ENCODE measurements around the gene CCNE1.
"Not testable (repeated sequence)": the region's sequence is repeated elsewhere in the genome, so short reads cannot be mapped to it uniquely, and the experiment has no call there.

Gene CCNE1

GRCh38 chr19:29819300-29819699 is 7.5 kb downstream of the CCNE1 start:
- no peak for TF ChIP-seq CTCF (IDR thresholded peaks at IDR 0.05; ENCODE audit: control extremely low read depth, extremely low read depth, low read depth, missing control alignments)
- CTCF ChIA-PET = interaction anchor here (1.1 kb wide), 1 partner anchor 60 kb away, joined by 3 read pairs; no protein-coding TSS in a partner anchor
- POLR2A ChIA-PET = no interaction called here
- no peak for DNase-seq (ENCODE audit: extremely low spot score)

GRCh38 chr19:29819986-29820385 is 8.2 kb downstream of the CCNE1 start:
- no peak for DNase-seq (ENCODE audit: extremely low spot score)
- CTCF ChIA-PET = interaction anchor here (1.1 to 1.5 kb wide), 2 partner anchors 9 to 60 kb away, joined by 3 to 4 read pairs; no protein-coding TSS in a partner anchor
- POLR2A ChIA-PET = no interaction called here
- no peak for TF ChIP-seq CTCF (IDR thresholded peaks at IDR 0.05; ENCODE audit: control extremely low read depth, extremely low read depth, low read depth, missing control alignments)

- TF ChIP-seq CTCF (IDR thresholded peaks at IDR 0.05; ENCODE audit: control extremely low read depth, extremely low read depth, low read depth, missing control alignments) = no peak
- ChIA-PET POLR2A (no interaction called here), CTCF (interaction anchor here (0.8 to 1.0 kb wide), 2 partner anchors 9 to 13 kb away, joined by 3 read pairs; no protein-coding TSS in a partner anchor)
- no peak for DNase-seq (ENCODE audit: extremely low spot score)
Observed at GRCh38 chr19:29823581-29824330, 12.0 kb downstream of the CCNE1 start.

GRCh38 chr19:29825263-29825662 is 13.5 kb downstream of the CCNE1 start:
- DNase-seq (ENCODE audit: extremely low spot score); POLR2A ChIA-PET: not testable (repeated sequence)
- CTCF ChIA-PET = interaction anchor here (1.4 kb wide), 1 partner anchor 7 kb away, joined by 4 read pairs; no protein-coding TSS in a partner anchor

- no peak for DNase-seq (ENCODE audit: extremely low spot score)
- ChIA-PET POLR2A (no interaction called here), CTCF (interaction anchor here (1.2 to 1.9 kb wide), 3 partner anchors 13 to 221 kb away, joined by 4 to 6 read pairs (median 4); no protein-coding TSS in a partner anchor)
- no peak for TF ChIP-seq CTCF (IDR thresholded peaks at IDR 0.05; ENCODE audit: control extremely low read depth, extremely low read depth, low read depth, missing control alignments)
Observed at GRCh38 chr19:29831041-29831548, 19.3 kb downstream of the CCNE1 start.

- no peak for TF ChIP-seq CTCF (IDR thresholded peaks at IDR 0.05; ENCODE audit: control extremely low read depth, extremely low read depth, low read depth, missing control alignments)
- no peak for DNase-seq (ENCODE audit: extremely low spot score)
- ChIA-PET CTCF (interaction anchor here (1.0 to 1.3 kb wide), 3 partner anchors 17 to 222 kb away, joined by 4 read pairs; no protein-coding TSS in a partner anchor), POLR2A (no interaction called here)
Observed at GRCh38 chr19:29831686-29832085, 19.9 kb downstream of the CCNE1 start.

GRCh38 chr19:29832801-29833200 is 21.0 kb downstream of the CCNE1 start:
- CTCF ChIA-PET = no interaction called here
- TF ChIP-seq CTCF (IDR thresholded peaks at IDR 0.05; ENCODE audit: control extremely low read depth, extremely low read depth, low read depth, missing control alignments) = no peak
- no peak for DNase-seq (ENCODE audit: extremely low spot score)
- POLR2A ChIA-PET = no interaction called here

Data from GM10248 (cell line).